Astrocyte (in vitro differentiated cells and primary cell): ENCODE data around the gene RALGAPA1. TPM values are rescaled to one million over a fixed set of nuclear protein-coding genes. Genes with fewer than 3 reads are reported as not detected.
A peak's percentile ranks its signal among the peaks of the same experiment; 100 is the strongest.

Source experiments
- DNase-seq: peaks from one replicate; pipeline ENCODE4 v3.0.0-alpha.2; 2010; ENCODE audit warnings: low read depth
- FAIRE-seq: peaks from 2 replicates; lab custom pipeline; 2011; peaks lifted over from hg19 to GRCh38; lab: Jason Lieb, UNC
- H2AFZ ChIP-seq: 2 replicates; pipeline ENCODE4 v1.6.0; 2012; ENCODE audit warnings: low read depth, low read length, inconsistent platforms
- H3K27ac ChIP-seq: 2 replicates; pipeline ENCODE4 v1.5.1; 2011; ENCODE audit warnings: low read depth, low read length, inconsistent platforms
- H3K27me3 ChIP-seq: 2 replicates; pipeline ENCODE4 v1.6.0; 2011; ENCODE audit warnings: low read length, inconsistent platforms; ENCODE audit not compliant: insufficient read depth
- H3K36me3 ChIP-seq: 2 replicates; pipeline ENCODE4 v1.5.1; 2011; ENCODE audit warnings: low read length, inconsistent platforms; ENCODE audit not compliant: insufficient read depth
- H3K4me1 ChIP-seq: 2 replicates; pipeline ENCODE4 v1.5.1; 2011; ENCODE audit warnings: low read length, inconsistent platforms; ENCODE audit not compliant: insufficient read depth
- H3K4me2 ChIP-seq: 2 replicates; pipeline ENCODE4 v1.6.0; 2012; ENCODE audit warnings: low read length, inconsistent platforms
- H3K4me3 ChIP-seq: 2 replicates; pipeline ENCODE4 v1.5.1; 2011; ENCODE audit warnings: low read depth, mild to moderate bottlenecking, low read length, inconsistent platforms; ENCODE audit not compliant: insufficient read depth
- H3K79me2 ChIP-seq: 2 replicates; pipeline ENCODE4 v1.6.0; 2012; ENCODE audit warnings: mild to moderate bottlenecking, low read length, inconsistent platforms; ENCODE audit not compliant: insufficient read depth
- H3K9ac ChIP-seq: 2 replicates; pipeline ENCODE4 v1.6.0; 2012; ENCODE audit warnings: mild to moderate bottlenecking, low read length, inconsistent platforms
- H3K9me3 ChIP-seq: 2 replicates; pipeline ENCODE4 v1.5.1; 2012; ENCODE audit warnings: low read depth, mild to moderate bottlenecking, low read length, inconsistent platforms; ENCODE audit not compliant: insufficient read depth
- H4K20me1 ChIP-seq: 2 replicates; pipeline ENCODE4 v1.6.0; 2012; ENCODE audit warnings: low read length, inconsistent platforms; ENCODE audit not compliant: insufficient read depth
- H3K27ac Mint-ChIP-seq: one replicate; pipeline ENCODE4 v1.8.0; 2021; ENCODE audit warnings: mild to moderate bottlenecking, mixed read lengths; ENCODE audit not compliant: unreplicated experiment
- H3K27me3 Mint-ChIP-seq: one replicate; pipeline ENCODE4 v1.8.0; 2021; ENCODE audit warnings: low read depth, mixed read lengths; ENCODE audit not compliant: unreplicated experiment
- H3K36me3 Mint-ChIP-seq: one replicate; pipeline ENCODE4 v1.8.0; 2021; ENCODE audit warnings: low read depth, mixed read lengths; ENCODE audit not compliant: unreplicated experiment
- H3K4me1 Mint-ChIP-seq: one replicate; pipeline ENCODE4 v1.8.0; 2021; ENCODE audit warnings: low read depth, mixed read lengths; ENCODE audit not compliant: unreplicated experiment
- H3K4me3 Mint-ChIP-seq: one replicate; pipeline ENCODE4 v1.8.0; 2021; ENCODE audit warnings: mild to moderate bottlenecking, moderate library complexity, mixed read lengths; ENCODE audit not compliant: unreplicated experiment
- H3K9me3 Mint-ChIP-seq: one replicate; pipeline ENCODE4 v1.8.0; 2021; ENCODE audit warnings: mild to moderate bottlenecking, mixed read lengths; ENCODE audit not compliant: unreplicated experiment
- EZH2 ChIP-seq: IDR thresholded peaks from 2 replicates; pipeline ENCODE4 v1.6.1; 2012; ENCODE audit warnings: mild to moderate bottlenecking, low read length, inconsistent platforms; ENCODE audit not compliant: insufficient read depth
- total RNA-seq: library from RNA; stranded (reverse); gene quantifications from 2 replicates; pipeline ENCODE4 v1.2.1, GENCODE V29; 2021
- TF ChIP-seq, protein P1 (sequence below): IDR thresholded peaks from 2 replicates; pipeline ENCODE4 v1.5.1; 2011; ENCODE audit warnings: low read depth, mild to moderate bottlenecking, inconsistent platforms, low read length, moderate library complexity; ENCODE audit not compliant: insufficient read depth

RALGAPA1 gene
- total RNA-seq, 1 donor from 2014 or later = 24.8 TPM

DNA sequence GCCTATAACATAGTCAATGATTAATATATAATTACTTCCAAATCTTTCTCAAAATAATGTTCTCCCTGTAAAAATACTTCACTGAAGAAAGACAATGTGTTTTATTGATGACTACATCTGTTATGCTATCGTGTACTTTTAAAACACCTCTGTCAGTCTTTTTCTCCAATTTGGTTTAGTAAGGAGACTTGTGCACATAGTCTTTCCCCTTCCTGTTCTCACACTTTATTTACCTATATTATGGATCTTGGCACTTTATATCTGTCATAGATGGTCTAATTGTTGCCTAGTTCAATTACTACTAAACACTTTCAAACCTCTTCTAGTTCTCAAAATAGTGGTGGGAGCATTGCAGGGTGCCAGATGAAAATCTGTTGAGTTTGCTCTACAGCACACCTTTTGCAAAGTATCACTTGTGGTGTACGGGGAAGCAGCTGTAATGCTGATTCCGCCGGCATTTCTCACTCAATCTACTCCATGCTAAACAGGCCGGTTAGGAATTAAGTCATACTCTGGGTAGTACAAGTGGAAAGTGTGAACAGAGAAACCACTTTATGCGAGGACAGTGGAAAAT lies 276.2 kb downstream of the RALGAPA1 start:
- Histone ChIP-seq H3K4me3 (peak overlapping the region; percentile 54), H3K27ac (no peak overlapping the region), H3K9me3 (no peaks in the 10 kb centered on the region), H3K79me2 (no peaks in the 10 kb centered on the region), H3K4me1 (peaks cover 18% of the 10 kb centered on the region), H3K27me3 (peaks cover 49% of the 10 kb centered on the region), H2AFZ (peak overlapping the region; percentile 93), H4K20me1 (no peaks in the 10 kb centered on the region), H3K9ac (no peak overlapping the region), H3K4me2 (peak overlapping the region; percentile 91), H3K36me3 (no peaks in the 10 kb centered on the region)
- peak; percentile 88 for TF ChIP-seq EZH2
- TF ChIP-seq, protein P1, sequence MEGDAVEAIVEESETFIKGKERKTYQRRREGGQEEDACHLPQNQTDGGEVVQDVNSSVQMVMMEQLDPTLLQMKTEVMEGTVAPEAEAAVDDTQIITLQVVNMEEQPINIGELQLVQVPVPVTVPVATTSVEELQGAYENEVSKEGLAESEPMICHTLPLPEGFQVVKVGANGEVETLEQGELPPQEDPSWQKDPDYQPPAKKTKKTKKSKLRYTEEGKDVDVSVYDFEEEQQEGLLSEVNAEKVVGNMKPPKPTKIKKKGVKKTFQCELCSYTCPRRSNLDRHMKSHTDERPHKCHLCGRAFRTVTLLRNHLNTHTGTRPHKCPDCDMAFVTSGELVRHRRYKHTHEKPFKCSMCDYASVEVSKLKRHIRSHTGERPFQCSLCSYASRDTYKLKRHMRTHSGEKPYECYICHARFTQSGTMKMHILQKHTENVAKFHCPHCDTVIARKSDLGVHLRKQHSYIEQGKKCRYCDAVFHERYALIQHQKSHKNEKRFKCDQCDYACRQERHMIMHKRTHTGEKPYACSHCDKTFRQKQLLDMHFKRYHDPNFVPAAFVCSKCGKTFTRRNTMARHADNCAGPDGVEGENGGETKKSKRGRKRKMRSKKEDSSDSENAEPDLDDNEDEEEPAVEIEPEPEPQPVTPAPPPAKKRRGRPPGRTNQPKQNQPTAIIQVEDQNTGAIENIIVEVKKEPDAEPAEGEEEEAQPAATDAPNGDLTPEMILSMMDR = no peak
- no peak overlapping the region for H3K27ac Mint-ChIP-seq
- no peaks in the 10 kb centered on the region for H3K9me3 Mint-ChIP-seq
- H3K27me3 Mint-ChIP-seq = peaks cover 54% of the 10 kb centered on the region
- FAIRE-seq (no peak), DNase-seq (no peak)
- H3K36me3 Mint-ChIP-seq = no peaks in the 10 kb centered on the region
- H3K4me1 Mint-ChIP-seq = peaks cover 2% of the 10 kb centered on the region
- H3K4me3 Mint-ChIP-seq = peak overlapping the region; percentile 58

DNA sequence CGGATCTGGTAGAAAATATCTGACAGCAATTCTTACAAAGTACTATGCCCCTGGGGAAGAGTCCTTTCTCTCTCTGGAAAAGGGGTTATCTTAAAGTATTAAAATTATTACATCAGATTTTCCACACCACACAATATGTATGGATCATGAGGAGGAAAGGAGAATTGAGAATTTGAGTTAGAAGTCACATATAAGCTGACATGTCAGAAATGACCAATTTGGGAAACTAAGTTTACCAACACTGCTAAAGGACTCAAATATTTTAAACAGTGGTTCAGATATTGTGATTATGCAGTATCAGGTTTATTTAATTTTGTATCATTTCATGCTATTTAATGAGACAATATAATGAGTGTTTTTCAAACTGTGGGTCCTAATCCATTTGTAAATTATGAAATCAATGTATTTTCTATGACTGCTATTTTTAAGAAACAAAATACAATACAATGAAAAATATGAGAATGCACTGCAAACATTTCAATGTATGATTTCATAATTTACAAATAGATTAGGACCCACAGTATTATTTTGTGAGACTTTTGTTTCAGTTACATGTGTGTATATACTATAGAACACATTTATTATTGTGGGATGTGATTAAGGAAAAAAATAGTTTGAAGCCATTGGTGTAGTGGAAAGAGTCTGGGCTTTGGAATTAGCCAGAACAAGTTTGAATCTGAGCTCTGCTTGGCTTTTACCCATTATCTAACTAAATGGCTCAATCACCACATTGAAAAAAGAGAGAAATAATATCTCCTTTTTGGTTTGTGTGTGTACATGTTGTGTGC lies 276.9 kb downstream of the RALGAPA1 start:
- H3K27me3 ChIP-seq = peaks cover 49% of the 10 kb centered on the region
- FAIRE-seq (no peak), DNase-seq (no peak)
- H4K20me1 ChIP-seq = no peaks in the 10 kb centered on the region
- H3K79me2 ChIP-seq = no peaks in the 10 kb centered on the region
- H3K4me2 ChIP-seq = no peak overlapping the region
- no peak overlapping the region for H3K27ac ChIP-seq
- Mint-ChIP-seq H3K27me3 (peaks cover 54% of the 10 kb centered on the region), H3K4me1 (peaks cover 2% of the 10 kb centered on the region), H3K4me3 (no peak overlapping the region), H3K27ac (no peak overlapping the region), H3K36me3 (no peaks in the 10 kb centered on the region), H3K9me3 (no peaks in the 10 kb centered on the region)
- H2AFZ ChIP-seq = no peak overlapping the region
- no peak overlapping the region for H3K4me3 ChIP-seq
- TF ChIP-seq, protein P1 = no peak
- no peak for TF ChIP-seq EZH2
- H3K36me3 ChIP-seq = no peaks in the 10 kb centered on the region
- peaks cover 18% of the 10 kb centered on the region for H3K4me1 ChIP-seq
- H3K9me3 ChIP-seq = no peaks in the 10 kb centered on the region
- no peak overlapping the region for H3K9ac ChIP-seq

DNA sequence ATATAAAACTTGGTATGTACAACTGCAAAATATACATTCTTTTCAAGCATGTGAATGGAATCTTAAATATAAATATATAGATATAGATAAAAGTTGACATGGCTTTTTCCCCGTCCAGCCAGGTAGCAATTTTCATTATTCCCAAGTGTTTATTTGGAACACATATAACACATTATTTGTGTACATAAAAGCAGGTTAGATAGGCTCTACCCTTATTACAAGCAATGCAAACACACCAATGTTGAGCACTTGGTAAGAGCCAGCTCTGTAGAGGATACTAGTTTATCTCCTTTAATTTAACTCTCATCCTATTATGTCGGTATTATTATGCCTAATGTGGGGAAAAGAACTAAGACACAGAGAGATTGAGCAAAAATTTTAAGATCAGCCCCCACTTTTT lies 282.1 kb downstream of the RALGAPA1 start:
- no peak overlapping the region for H2AFZ ChIP-seq
- H3K27me3 ChIP-seq = peaks cover 29% of the 10 kb centered on the region
- no peaks in the 10 kb centered on the region for H3K4me1 ChIP-seq
- Mint-ChIP-seq H3K27me3 (peaks cover 24% of the 10 kb centered on the region), H3K36me3 (no peaks in the 10 kb centered on the region), H3K4me3 (no peak overlapping the region), H3K4me1 (no peaks in the 10 kb centered on the region), H3K9me3 (no peaks in the 10 kb centered on the region), H3K27ac (no peak overlapping the region)
- FAIRE-seq (no peak), DNase-seq (no peak)
- no peaks in the 10 kb centered on the region for H3K36me3 ChIP-seq
- no peaks in the 10 kb centered on the region for H3K79me2 ChIP-seq
- H3K4me3 ChIP-seq = no peak overlapping the region
- TF ChIP-seq EZH2 = no peak
- TF ChIP-seq, protein P1 = no peak
- H3K4me2 ChIP-seq = no peak overlapping the region
- no peaks in the 10 kb centered on the region for H4K20me1 ChIP-seq
- no peak overlapping the region for H3K27ac ChIP-seq
- no peak overlapping the region for H3K9ac ChIP-seq
- H3K9me3 ChIP-seq = no peaks in the 10 kb centered on the region
